Hematopoietic multipotent progenitor cell (in vitro differentiated cells): ENCODE results near the gene NUDT9. TPM values are rescaled to one million over a fixed set of nuclear protein-coding genes. Genes with fewer than 3 reads are reported as not detected.
"Not testable (repeated sequence)": the region's sequence is repeated elsewhere in the genome, so short reads cannot be mapped to it uniquely, and the experiment has no call there.

Source experiments
- DNase-seq, 3 donors: peaks; one replicate each; pipeline ENCODE4 v3.0.0-alpha.2; 2011 to 2015; ENCODE audit warnings: low read depth in 2 of 3, low spot score in 2 of 3
- total RNA-seq: library from RNA; depleted of rRNA; stranded (reverse); fragments of >200 nt; gene quantifications from one replicate; pipeline ENCODE4 v1.2.3, GENCODE V29; 2012

Gene NUDT9
- total RNA-seq, 1 donor, result 7.3 TPM

DNA sequence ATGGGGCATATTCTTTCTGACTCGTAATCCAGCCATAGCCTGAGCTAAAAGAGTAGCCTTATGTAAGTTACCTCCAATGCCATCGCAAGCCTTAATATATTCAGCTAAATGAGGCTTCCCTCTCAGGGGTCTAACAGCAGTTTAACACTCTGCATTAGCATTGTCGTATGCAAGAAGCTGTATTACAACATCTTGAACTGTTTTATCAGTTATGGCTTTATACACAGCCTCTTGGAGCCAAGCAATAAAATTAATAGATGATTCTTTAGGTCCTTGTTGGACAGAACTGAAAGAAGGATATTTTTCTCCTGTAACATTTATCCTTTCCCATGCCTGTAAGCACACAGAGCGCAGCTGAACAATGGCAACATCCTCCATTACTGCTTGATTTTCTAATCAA, 15.5 kb upstream of the NUDT9 start:
- not testable (repeated sequence) for DNase-seq

DNA sequence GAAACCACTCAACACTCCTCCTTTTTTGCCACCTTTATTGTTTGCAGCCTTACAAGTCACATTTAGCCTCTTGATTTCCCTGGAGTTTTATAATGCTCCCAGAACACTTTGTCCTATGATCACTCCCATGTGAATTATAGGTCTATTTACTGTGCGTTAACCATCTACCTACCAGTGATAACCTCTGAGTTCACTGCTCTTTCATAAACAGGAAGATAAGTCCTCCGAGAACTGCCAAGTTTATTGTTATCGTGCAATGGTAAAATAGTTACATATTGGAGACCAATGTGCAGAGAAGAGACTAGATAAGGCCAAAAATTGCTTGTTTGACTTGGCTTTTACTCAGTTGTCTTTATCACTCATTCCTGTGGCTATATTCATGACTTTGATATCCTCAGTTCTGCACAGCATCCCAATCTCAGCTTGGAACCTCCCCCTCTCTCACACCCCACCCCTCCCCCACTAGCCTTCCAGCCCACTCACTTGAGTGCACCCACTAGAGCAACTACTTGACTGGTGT, 12.9 kb upstream of the NUDT9 start:
- no peak for DNase-seq

DNA sequence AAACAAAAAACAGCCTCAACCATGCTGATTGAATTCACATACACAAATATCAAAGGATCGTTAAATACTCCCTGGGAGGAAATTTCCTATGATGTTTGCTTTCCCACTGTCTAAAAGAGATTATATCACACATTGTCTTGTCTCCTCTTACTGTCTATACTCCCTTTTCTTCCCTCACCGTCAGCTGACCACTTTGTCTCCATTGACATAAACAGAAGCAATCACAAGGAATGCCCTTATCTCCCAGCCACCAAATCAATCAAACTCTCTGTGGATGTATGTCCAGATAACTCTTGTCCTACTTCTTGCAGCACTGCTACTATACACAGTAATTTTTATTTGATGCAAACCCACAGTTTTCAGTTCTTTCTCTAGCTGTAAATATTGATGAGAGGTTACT, 12.2 kb upstream of the NUDT9 start:
- no peak for DNase-seq

DNA sequence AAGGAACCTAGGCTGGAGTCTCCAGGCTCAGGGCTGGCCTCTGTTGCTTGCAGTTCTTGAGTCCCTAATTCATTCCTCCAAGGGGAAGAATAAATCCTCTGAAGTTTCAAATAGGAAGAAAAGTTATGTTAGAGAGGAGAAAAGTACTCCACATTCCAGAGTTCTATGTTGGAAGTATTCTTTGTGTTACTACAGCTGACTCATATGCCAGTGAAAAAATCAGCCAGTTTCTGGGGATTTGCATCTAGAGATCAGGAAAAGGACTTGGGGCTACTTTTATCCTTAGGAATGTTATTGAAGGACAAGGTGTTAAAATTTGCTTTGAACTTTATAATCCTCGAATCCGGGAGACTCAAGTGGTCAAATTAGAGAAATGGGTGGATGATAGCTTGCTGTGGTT, 11.7 kb upstream of the NUDT9 start:
- no peak for DNase-seq

DNA sequence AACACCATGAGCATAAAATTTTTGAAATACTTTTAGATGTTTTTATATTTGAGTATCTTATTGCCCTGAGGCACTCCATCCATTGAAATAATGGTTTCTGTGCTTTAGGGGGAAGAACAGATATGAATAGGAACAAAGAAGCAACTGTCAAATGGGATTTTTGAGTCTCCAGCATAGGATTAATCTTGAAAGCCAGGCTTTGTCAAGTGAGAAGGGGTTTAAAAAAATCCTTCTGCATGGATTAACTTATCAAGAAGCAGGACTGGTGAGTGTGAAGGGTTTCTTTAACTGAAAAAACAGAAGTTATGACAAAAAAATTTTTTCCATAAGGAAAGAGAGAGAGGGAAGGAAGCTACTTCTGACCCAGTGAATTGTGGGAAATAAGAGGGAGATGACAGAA, 7.6 kb upstream of the NUDT9 start:
- no peak for DNase-seq

DNA sequence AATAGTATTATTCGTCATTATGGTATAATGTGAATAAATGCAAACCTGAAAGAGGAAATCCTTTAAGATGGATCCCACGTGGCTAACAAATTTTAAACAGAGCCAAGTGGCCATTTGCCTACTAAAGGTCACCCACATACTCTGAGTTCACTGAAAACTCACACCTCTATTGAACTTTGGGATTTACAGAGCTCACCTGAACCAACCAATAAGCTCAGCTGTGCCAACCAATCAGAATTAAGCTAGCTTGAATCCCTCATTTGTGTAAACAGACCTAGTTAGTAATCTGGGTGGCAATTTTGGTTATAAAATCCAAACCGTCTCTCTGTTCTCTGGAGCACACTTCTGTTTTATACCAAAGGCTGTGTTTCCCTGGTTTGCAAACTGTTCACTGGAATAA, 5.4 kb upstream of the NUDT9 start:
- no peak for DNase-seq

DNA sequence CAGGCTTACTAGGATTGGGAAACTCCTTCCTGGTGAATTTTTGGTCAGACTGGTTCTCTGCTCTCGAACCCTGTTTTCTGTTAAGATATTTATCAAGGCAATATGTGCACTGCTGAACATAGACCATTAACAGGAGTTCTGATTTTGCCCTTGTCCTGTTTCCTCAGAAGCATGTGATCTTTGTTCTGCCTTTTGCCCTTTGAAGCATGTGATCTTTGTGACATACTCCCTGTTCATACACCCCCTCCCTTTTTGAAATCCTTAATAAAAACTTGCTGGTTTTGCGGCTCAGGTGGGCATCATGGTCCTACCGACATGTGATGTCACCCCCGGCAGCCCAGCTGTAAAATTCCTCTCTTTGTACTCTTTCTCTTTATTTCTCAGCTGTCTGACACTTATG, 4.0 kb upstream of the NUDT9 start:
- not testable (repeated sequence) for DNase-seq

DNA sequence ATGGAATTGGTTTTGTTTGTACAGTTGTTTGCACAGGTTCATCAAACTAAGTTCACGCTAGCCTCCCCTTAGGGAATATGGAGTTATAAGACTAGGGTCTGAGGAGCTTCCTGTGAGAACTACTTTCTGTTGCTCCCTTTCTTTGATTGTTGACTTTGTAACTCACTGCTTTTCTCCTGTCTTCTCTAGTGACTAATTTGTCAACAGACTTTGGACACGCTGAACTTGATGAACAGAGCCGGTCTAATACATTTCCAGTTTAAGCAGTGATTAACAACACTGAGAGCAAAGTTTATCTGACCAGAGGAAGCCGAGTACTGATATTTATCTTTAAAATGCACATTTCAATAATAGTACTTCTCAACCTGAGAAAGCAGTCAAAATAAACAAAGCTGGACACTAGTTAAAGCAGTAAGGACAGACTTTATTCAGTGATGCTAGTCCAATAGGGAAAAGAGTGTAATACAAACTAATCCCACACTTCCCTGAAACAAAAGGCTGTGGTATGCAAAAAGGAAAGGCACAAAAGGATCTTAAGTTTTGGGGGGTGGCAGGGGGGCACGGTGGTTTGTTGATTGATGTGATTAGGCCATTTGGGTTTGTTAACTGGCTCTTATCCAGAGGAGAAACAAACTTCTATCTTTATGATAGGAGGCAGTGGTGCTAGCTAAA, 2.7 kb upstream of the NUDT9 start:
- DNase-seq, result no peak

DNA sequence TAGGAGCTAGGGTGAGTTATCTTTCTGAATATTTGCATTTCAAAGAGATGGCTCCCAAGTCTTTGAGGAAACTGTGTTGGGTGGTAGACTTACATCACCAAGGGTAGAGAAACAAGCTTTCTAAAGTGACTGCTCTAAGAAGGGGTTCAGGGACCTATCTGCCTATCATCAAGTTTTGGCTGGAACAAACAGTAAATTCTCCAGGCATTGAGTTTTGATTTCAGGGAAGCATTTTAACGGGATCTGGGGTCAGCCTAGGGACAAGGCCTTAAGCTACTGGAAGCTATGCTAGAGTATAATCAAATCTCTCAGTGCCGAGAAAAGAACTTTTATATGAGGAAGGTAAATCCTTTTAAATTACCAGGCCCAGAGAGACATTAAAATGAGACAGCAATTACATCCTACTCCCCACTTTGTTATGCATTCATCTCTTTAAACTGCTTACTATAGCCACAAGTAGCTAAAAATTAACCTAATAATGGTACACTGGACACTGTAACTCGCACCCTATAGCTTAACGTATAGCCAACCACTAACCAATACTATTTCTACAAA, 2.0 kb upstream of the NUDT9 start:
- no peak for DNase-seq

DNA sequence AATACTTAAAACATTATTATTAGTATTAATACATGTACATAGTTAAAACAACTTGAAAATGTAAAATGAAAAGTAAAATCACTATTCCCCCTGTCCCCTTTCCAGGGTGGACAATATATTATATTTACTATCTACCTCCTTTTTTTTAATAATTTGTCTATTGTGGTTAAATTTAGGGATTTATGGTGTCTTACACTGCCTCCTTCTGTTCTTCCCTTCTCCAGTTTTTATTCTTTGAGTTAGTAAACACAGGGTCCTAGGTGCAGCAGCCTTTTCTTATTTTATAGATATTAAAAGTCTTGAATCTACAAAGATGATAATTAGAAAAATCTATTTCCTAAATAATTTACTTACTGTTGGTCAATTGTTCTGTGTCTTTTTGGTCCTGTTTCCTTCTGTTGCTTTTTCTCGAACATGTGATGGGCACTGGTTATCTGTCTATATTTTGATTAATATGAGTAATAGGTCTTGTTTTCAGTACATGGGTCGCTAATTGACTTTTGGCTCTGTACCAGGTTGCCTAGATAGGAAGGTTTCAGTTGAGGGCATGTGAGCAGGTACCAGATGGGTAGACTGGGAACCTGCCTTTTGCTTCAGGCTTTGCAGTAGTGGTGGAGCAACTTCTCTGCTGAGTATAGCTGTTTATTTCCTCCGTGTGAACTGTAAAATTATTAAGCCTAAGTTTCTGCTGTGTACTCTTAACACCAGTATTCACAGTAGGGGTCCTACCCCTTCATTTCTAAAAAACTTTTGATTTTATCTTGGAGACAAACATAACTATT, 1.1 kb downstream of the NUDT9 start:
- DNase-seq, result no peak

DNA sequence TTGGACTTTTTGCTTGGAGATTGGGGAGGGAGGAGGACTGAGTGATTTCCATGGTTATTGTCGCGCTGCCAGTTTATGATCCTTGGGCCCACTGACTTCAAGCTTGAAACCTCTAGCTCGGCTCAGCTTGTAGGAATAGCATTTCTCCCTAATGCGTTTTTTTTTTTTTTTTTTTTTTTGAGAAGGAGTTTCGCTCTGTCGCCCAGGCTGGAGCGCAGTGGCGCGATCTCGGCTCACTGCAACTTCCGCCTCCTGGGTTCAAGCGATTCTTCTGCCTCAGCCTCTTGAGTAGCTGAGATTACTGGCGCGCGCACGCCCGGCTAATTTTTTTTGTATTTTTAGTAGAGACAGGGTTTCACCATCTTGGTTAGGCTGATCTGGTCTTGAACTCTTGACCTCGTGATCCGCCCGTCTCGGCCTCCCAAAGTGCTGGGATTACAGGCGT, 1.7 kb downstream of the NUDT9 start:
- DNase-seq, result not testable (repeated sequence)

DNA sequence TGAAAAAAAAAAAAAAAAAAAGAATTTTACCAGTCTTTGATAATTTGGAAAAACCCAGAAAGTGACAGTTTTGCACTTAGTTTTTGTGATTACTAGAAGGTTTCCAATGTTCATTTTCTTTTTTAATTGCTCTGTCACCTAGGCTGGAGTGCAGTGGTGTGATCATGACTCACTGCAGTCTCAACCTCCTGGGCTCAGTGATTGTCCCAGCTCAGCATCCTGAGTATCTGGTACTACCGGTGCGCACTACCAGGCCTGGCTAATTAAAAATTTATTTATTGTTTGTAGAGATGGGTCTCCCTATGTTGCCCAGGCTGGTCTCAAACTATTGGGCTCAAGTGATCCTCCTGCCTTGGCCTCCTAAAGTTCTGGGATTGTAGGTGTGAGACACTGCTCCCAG, 3.3 kb downstream of the NUDT9 start:
- no peak for DNase-seq

DNA sequence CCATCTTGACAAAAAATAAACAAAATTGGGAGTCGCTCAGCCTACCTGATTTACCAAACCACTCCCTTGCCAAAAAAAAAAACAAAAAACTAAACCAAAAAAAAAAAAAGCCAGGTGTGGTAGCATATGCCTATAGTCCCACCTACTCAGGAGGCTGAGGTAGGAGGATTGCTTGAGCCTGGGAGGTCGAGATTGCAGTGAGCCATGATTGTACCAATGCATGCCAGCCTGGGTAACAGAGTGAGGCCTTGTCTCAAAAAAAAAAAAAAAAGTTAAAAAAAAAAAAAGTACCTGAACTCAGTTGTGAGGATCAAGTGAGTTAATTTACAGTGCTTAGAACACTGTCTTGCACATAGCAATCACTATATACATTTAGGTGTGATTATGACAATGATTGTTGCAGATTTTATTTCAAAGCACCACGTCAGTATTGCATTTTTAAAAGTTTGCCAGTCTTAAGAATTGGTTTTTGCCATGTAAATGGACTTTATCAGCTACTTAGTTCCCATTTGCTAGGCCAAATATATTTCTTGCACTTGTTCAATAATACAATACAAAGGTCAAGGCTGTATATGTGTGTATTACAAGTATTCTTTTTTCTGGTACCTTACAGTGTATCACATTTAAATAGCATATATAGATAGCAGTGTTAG, 4.6 kb downstream of the NUDT9 start:
- DNase-seq, result no peak

DNA sequence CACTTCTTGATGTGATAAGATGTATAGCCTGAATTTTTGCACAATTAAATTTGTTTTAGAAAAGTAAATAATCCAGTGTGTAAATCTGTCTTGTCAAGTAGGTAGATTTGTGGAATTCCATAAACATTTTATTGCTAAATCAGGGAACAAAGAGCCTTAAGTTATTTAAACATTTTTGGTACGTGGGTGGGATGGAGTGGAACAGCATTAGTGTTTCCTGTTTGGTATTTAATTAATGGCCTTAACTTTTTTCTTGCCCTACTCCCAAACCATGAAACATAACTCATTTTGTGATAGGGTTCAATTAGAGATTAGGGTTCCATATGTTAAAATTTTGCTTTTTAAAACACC, 5.1 kb downstream of the NUDT9 start:
- no peak for DNase-seq

DNA sequence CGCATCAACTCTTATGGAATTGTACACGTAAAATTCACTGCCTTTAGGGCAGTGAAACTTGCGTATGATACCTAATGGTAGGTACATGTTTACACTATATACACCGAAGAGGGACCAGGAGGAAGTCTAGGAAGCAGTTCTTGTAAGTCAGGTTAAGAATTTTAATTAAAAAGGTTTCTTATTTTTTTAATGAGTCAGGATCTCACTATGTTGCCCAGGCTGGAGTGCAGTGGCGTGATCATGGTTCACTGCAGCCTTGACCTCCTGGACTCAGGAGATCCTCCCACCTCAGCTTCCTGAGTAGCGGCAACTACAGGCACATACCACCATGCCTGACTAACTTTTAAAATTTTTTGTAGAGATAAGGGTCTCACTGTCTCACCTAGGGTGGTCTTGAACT, 6.6 kb downstream of the NUDT9 start:
- no peak for DNase-seq

DNA sequence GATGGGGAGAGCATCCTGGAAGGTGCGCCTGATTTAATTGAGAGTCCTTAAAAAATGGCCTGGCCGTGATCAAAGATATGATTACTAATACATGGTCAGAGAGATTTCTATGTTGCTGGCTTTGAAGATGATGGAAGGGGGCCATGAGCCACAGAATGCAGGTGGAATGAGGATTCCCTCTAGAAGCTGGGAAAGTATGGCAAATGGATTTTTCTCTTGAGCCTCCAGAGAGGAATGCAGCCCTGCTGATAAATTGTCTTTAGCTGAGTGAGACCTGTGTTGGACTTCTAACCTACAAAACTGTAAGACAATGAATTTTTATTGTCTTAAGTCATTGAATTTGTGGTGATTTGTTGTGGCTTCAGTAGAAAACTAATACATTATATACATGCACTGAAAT, 7.7 kb downstream of the NUDT9 start:
- no peak for DNase-seq

DNA sequence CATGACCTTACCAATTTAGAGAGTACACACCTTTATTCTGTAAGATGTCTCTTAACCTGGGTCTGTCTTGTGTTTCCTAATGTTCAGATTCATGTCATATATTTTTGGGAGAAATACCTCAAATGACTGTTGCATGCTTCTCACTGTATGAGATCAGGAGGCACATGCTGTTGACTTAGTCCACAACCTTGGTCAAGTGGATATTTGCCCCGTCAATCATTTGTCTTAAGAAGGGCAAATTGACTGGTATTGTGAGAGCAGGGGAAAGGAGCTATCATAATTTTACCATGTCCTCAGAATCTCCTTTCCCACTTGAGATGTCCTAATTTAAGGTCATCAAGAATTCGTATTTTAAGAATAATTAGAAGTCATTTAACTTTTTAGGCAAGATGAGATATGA, 11.0 kb downstream of the NUDT9 start:
- DNase-seq, result no peak

DNA sequence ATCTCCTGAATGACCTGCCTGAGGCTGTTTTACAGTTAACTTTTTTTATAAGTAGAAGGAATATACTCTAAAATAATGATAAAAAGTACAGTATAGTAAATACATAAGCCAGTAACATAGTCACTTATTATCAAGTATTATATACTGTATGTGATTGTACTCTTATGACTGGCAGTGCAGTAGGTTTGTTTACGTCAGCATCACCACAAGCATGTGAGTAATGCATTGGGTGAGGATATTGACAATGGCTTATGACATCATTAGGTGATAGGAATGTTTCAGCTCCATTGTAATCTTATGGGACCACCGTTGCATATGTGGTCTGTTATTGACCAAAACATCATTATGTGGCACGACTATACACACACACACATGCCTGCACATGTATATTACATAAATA, 20.5 kb downstream of the NUDT9 start:
- no peak for DNase-seq

DNA sequence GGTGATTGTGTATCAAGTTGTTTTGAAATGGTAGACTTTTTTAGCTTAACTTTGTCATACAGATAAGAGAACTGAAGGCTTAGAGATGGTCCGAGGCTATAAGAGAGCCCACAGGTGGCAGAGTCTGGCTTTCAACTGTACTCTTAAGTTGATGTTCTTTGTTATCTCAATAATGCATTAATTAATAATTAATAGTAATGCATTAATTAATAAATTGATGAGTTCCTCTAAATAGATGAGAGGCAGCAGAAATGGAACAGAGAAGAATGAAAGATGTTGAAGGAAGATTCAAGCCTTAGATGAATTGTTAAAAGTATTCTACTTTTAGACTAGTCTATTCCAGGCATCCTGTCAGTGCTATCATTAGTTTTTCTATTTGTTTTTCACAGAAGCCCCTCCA, 22.4 kb downstream of the NUDT9 start:
- no peak for DNase-seq

DNA sequence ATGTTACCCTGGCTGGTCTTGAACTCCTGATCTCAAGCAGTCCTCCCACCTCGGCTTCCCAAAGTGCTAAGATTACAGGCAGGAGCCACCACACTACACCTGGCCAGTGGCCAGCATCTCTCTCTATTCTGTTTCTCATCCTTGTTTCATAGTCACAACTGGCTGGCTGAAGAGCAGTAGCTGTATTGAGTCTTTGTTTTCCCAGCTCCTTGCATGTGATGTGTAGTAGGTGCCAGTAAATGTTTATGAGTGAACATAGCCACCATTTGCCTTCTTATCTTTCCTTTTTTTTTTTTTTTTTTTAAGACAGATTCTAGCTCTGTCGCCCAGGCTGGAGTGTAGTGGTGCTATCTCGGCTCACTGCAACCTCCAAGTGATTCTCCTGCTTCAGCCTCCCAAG, 23.6 kb downstream of the NUDT9 start:
- no peak for DNase-seq

DNA sequence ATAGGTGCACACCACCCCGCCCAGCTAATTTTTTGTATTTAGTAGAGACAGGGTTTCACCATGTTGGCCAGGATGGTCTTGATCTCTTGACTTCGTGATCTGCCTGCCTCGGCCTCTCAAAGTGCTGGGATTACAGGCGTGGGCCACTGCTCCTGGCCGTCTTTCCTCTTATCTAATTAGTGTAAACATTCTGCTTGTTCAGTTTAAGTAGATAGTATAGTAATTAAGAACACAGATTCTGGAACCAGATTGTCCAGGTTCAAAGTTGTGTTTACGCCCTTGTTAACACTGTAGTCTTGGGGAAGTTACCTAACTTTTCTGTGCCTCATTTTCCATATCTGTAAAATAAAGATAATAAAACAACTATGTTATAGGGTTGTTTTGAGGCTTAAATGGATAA, 24.0 kb downstream of the NUDT9 start:
- not testable (repeated sequence) for DNase-seq
